ENCODE measurements around the gene MR1.

- TF ChIP-seq EZH2 (IDR thresholded peaks at IDR 0.05; ENCODE audit: low read length, missing control alignments) (no peak), CTCF (conservative IDR thresholded peaks at IDR 0.05 in 1 of 2, IDR thresholded peaks at IDR 0.05 in 1 of 2; ENCODE audit: low read depth in 1 of 2, low read length in 2 of 2) (no peak)
Measured at GRCh38 chr1:181013144-181013543, 20.6 kb upstream of the MR1 start.
